H1 (cell line): Measurements from ENCODE around the gene SBF1. TPM values are rescaled to one million over a fixed set of nuclear protein-coding genes. Genes with fewer than 3 reads are reported as not detected.
A peak's percentile ranks its signal among the peaks of the same experiment; 100 is the strongest.

Experiments used
- CTCF ChIA-PET: fragments of 300-600 bp; sonication (Branson Sonifier 250); formaldehyde crosslinking; loops from one replicate; lab custom pipeline; 2021; ENCODE audit not compliant: partially characterized antibody; lab: Charles Lee
- POLR2A ChIA-PET: fragments of 300-600 bp; sonication (Branson Sonifier 250); formaldehyde crosslinking; loops from one replicate; lab custom pipeline; 2021; ENCODE audit warnings: inconsistent platforms; ENCODE audit not compliant: partially characterized antibody; lab: Charles Lee
- DNase-seq, 2 experiments: peaks; one replicate each; pipeline versions ENCODE4 v3.0.0 to v3.0.0-alpha.2; 2010 to 2022; ENCODE audit warnings: low spot score in 2 of 2, low read depth in 1 of 2, mixed read lengths in 1 of 2
- FAIRE-seq: peaks from 2 replicates; lab custom pipeline; 2011; peaks lifted over from hg19 to GRCh38; lab: Jason Lieb, UNC
- H2AFZ ChIP-seq: 2 replicates; pipeline ENCODE4 v1.8.1; 2012; ENCODE audit warnings: low read length, inconsistent platforms
- H2AK5ac ChIP-seq: 2 replicates; pipeline ENCODE4 v1.6.1; 2013; ENCODE audit warnings: low read depth, low read length
- H2BK120ac ChIP-seq: replicated peaks from 2 replicates; pipeline ENCODE3; 2013; ENCODE audit warnings: low read depth, low read length, inconsistent platforms
- H2BK12ac ChIP-seq: 2 replicates; pipeline ENCODE4 v1.6.1; 2013; ENCODE audit warnings: low read depth, low read length
- H2BK15ac ChIP-seq: 2 replicates; pipeline ENCODE4 v1.6.1; 2013; ENCODE audit warnings: low read length
- H2BK20ac ChIP-seq: 2 replicates; pipeline ENCODE4 v1.6.1; 2013; ENCODE audit warnings: low read length
- H2BK5ac ChIP-seq: 2 replicates; pipeline ENCODE4 v1.6.1; 2013; ENCODE audit warnings: low read depth, low read length
- H3K14ac ChIP-seq: 2 replicates; pipeline ENCODE4 v1.6.1; 2013; ENCODE audit warnings: inconsistent platforms; ENCODE audit not compliant: insufficient read length
- H3K18ac ChIP-seq: 2 replicates; pipeline ENCODE4 v1.6.1; 2013; ENCODE audit warnings: low read length; ENCODE audit errors: extremely low read depth
- H3K23ac ChIP-seq: 2 replicates; pipeline ENCODE4 v1.6.1; 2013; ENCODE audit warnings: inconsistent platforms; ENCODE audit not compliant: insufficient read length
- H3K23me2 ChIP-seq: 2 replicates; pipeline ENCODE4 v1.6.1; 2013; ENCODE audit warnings: low read depth, low read length
- H3K27ac ChIP-seq: 2 replicates; pipeline ENCODE4 v1.6.1; 2011; ENCODE audit warnings: low read depth, low read length, inconsistent platforms
- H3K27me3 ChIP-seq, 4 experiments: replicated peaks in 1 of 4; 1 replicate in 1 of 4; 2 replicates in 3 of 4; pipeline versions ENCODE4 v1.6.1 to v1.8.1; 2011 to 2013; ENCODE audit warnings: low read length in 3 of 4, mild to moderate bottlenecking in 3 of 4, inconsistent platforms in 2 of 4, mixed read lengths in 2 of 4, moderate library complexity in 1 of 4; ENCODE audit not compliant: control insufficient read depth in 3 of 4, insufficient read depth in 3 of 4; ENCODE audit errors: extremely low read depth in 1 of 4
- H3K36me3 ChIP-seq, 4 experiments: 2 replicates each; pipeline versions ENCODE4 v1.6.1 to v1.8.1; 2011 to 2013; ENCODE audit warnings: mild to moderate bottlenecking in 4 of 4, low read length in 3 of 4, moderate library complexity in 2 of 4, control low read depth in 1 of 4, inconsistent platforms in 1 of 4; ENCODE audit not compliant: insufficient read depth in 4 of 4, control insufficient read depth in 2 of 4
- H3K4ac ChIP-seq: replicated peaks from 2 replicates; pipeline ENCODE3; 2013; ENCODE audit warnings: low read length, low read depth, mixed read lengths, inconsistent platforms; ENCODE audit not compliant: insufficient read length
- H3K4me1 ChIP-seq, 4 experiments: replicated peaks in 1 of 4; 1 replicate in 1 of 4; 2 replicates in 3 of 4; pipeline versions ENCODE4 v1.6.1 to v1.8.1; 2011 to 2013; ENCODE audit warnings: low read length in 3 of 4, inconsistent platforms in 2 of 4, mixed read lengths in 1 of 4; ENCODE audit not compliant: insufficient read depth in 4 of 4, control insufficient read depth in 3 of 4
- H3K4me2 ChIP-seq, 2 experiments: 2 replicates each; pipeline versions ENCODE4 v1.6.1 to v1.8.1; 2011 to 2013; ENCODE audit warnings: low read depth in 2 of 2, low read length in 2 of 2, control low read depth in 1 of 2, inconsistent platforms in 1 of 2, mild to moderate bottlenecking in 1 of 2; ENCODE audit not compliant: insufficient read depth in 1 of 2
- H3K4me3 ChIP-seq, 4 experiments: fragments of 200-600, 300-600 bp in 1 of 4; sonication (generic), shearing (Covaris generic), sonication (Bioruptor Twin) in 1 of 4; 2 replicates each; pipeline versions ENCODE4 v1.5.1 to v1.8.1; 2011 to 2016; ENCODE audit warnings: low read length in 4 of 4, low read depth in 3 of 4, control low read depth in 2 of 4, inconsistent platforms in 2 of 4, mild to moderate bottlenecking in 2 of 4, mixed read lengths in 1 of 4, moderate library complexity in 1 of 4; ENCODE audit not compliant: insufficient read depth in 2 of 4; ENCODE audit errors: extremely low read depth in 1 of 4
- H3K56ac ChIP-seq: replicated peaks from 2 replicates; pipeline ENCODE3; 2013; ENCODE audit warnings: low read depth, mild to moderate bottlenecking, mixed read lengths, low read length, inconsistent platforms; ENCODE audit not compliant: insufficient read length
- H3K79me1 ChIP-seq: 2 replicates; pipeline ENCODE4 v1.6.1; 2013; ENCODE audit warnings: low read depth, low read length, control low read depth
- H3K79me2 ChIP-seq, 2 experiments: 2 replicates each; pipeline versions ENCODE4 v1.6.1 to v1.8.1; 2012 to 2013; ENCODE audit warnings: low read length in 2 of 2, mild to moderate bottlenecking in 2 of 2, inconsistent platforms in 1 of 2; ENCODE audit not compliant: insufficient read depth in 2 of 2, control insufficient read depth in 1 of 2
- H3K9ac ChIP-seq, 4 experiments: replicated peaks in 1 of 4; 1 replicate in 1 of 4; 2 replicates in 3 of 4; pipeline versions ENCODE4 v1.6.1 to v1.8.1; 2011 to 2013; ENCODE audit warnings: low read depth in 3 of 4, low read length in 3 of 4, control low read depth in 2 of 4, mild to moderate bottlenecking in 2 of 4, moderate library complexity in 2 of 4, inconsistent platforms in 1 of 4; ENCODE audit errors: extremely low read depth in 1 of 4
- H3K9me3 ChIP-seq, 2 experiments: 2 replicates each; pipeline versions ENCODE4 v1.6.1 to v1.8.1; 2012 to 2013; ENCODE audit warnings: mild to moderate bottlenecking in 2 of 2, moderate library complexity in 2 of 2, control low read depth in 1 of 2, inconsistent platforms in 1 of 2, low read depth in 1 of 2, low read length in 1 of 2, mixed read lengths in 1 of 2; ENCODE audit not compliant: insufficient read depth in 2 of 2
- H4K20me1 ChIP-seq, 2 experiments: replicated peaks in 1 of 2; 2 replicates each; pipeline versions ENCODE3 to v1.8.1; 2011 to 2013; ENCODE audit warnings: inconsistent platforms in 2 of 2, low read length in 2 of 2, mild to moderate bottlenecking in 1 of 2; ENCODE audit not compliant: insufficient read depth in 2 of 2, control insufficient read depth in 1 of 2
- H4K5ac ChIP-seq: 2 replicates; pipeline ENCODE4 v1.6.1; 2013; ENCODE audit warnings: low read length, low read depth, mixed read lengths, inconsistent platforms; ENCODE audit not compliant: insufficient read length
- H4K8ac ChIP-seq: 2 replicates; pipeline ENCODE4 v1.8.0; 2013; ENCODE audit warnings: mild to moderate bottlenecking, moderate library complexity, low read length, inconsistent platforms; ENCODE audit not compliant: insufficient read depth; ENCODE audit errors: extremely low read depth
- H4K91ac ChIP-seq: replicated peaks from 2 replicates; pipeline ENCODE3; 2013; ENCODE audit warnings: low read length, mixed read lengths, inconsistent platforms; ENCODE audit not compliant: insufficient read length
- ATF3 ChIP-seq: IDR thresholded peaks from 2 replicates; pipeline ENCODE4 v1.6.1; 2011; ENCODE audit warnings: low read depth, mild to moderate bottlenecking, low read length; ENCODE audit not compliant: insufficient read depth
- BRCA1 ChIP-seq: IDR thresholded peaks from 2 replicates; pipeline ENCODE4 v1.6.1; 2012; ENCODE audit warnings: low read depth, low read length, improper control_type of control experiment
- CBX8 ChIP-seq: fragments of 300-800, 300-1000 bp; sonication (generic); IDR thresholded peaks from 2 replicates; pipeline ENCODE4 v1.7.1; 2016; ENCODE audit warnings: low read depth, low read length, borderline replicate concordance
- EGR1 ChIP-seq: IDR thresholded peaks from 2 replicates; pipeline ENCODE4 v1.6.1; 2011; ENCODE audit warnings: low read depth, low read length, borderline replicate concordance
- EZH2 ChIP-seq: fragments of 200-600 bp; sonication (generic); IDR thresholded peaks from 2 replicates; pipeline ENCODE4 v1.7.1; 2012; ENCODE audit warnings: low read depth, mild to moderate bottlenecking, moderate library complexity, low read length, inconsistent platforms; ENCODE audit not compliant: severe bottlenecking
- JUN ChIP-seq: IDR thresholded peaks from 2 replicates; pipeline ENCODE4 v1.6.1; 2011; ENCODE audit warnings: low read depth, mild to moderate bottlenecking, improper control_type of control experiment, low read length
- RAD21 ChIP-seq, 2 experiments: IDR thresholded peaks in 1 of 2; conservative IDR thresholded peaks in 1 of 2; 2 replicates each; pipeline ENCODE4 v1.6.1; 2011; ENCODE audit warnings: low read depth in 2 of 2, low read length in 2 of 2, improper control_type of control experiment in 1 of 2, inconsistent platforms in 1 of 2, mild to moderate bottlenecking in 1 of 2, moderate library complexity in 1 of 2
- SP1 ChIP-seq: IDR thresholded peaks from 2 replicates; pipeline ENCODE4 v1.6.1; 2011; ENCODE audit warnings: low read depth, low read length
- SP4 ChIP-seq: IDR thresholded peaks from 2 replicates; pipeline ENCODE4 v1.6.1; 2012; ENCODE audit warnings: low read length, inconsistent platforms
- SUZ12 ChIP-seq: fragments of 200-600 bp; sonication (generic); IDR thresholded peaks from 2 replicates; pipeline ENCODE4 v1.6.1; 2012; ENCODE audit warnings: mild to moderate bottlenecking, inconsistent platforms, low read length, moderate library complexity, mixed read lengths
- WGBS, 2 experiments: shearing (Covaris generic) in 1 of 2; methylation state at CpG; one replicate each; pipeline versions ENCODE4 v1.1.6 to v1.1.7; 2013 to 2015; ENCODE audit warnings: low lambda C conversion rate in 2 of 2, mixed read lengths in 2 of 2, inconsistent platforms in 1 of 2, low coverage in 1 of 2, missing lambda C conversion rate in 1 of 2; ENCODE audit not compliant: insufficient replicate concordance in 2 of 2, insufficient coverage in 1 of 2, insufficient read length in 1 of 2; ENCODE audit errors: extremely low coverage in 1 of 2, missing lambda C conversion rate in 1 of 2; 5-methylcytosine and 5-hydroxymethylcytosine counted together
- polyA plus RNA-seq, 7 experiments: library from polyadenylated mRNA; depleted of rRNA in 3 of 7; stranded (reverse) in 5 of 7; unstranded in 2 of 7; fragments of >200 nt in 5 of 7; fragments of 200-250 nt in 2 of 7; gene quantifications; 1 replicate in 5 of 7; 2 replicates in 1 of 7; 4 replicates in 1 of 7; pipeline versions ENCODE4 v1.2.1 to v1.2.3, GENCODE V29; 2011 to 2013; ENCODE audit warnings: missing spikeins in 2 of 7, mixed read lengths in 2 of 7
- total RNA-seq: library from RNA; stranded (reverse); fragmentation: NEBNext Ultra II Directional; extraction: Animal tissue kit (Norgen Biotek cat#: 25700); gene quantifications from 2 replicates; pipeline ENCODE4 v1.2.1, GENCODE V29; 2021

Gene SBF1
- total and polyA plus RNA-seq, 2 of the 8 experiments (the other 6 are each of a cell fraction or from before 2014, with no cell fraction given): 29.1 to 71.5 TPM

- WGBS, 2 experiments: 4% methylated on average over 50 of the region's 76 CpGs; no CpG with 5 or more reads in 1 of the 2 experiments
- peak; percentile 89 to 99 for DNase-seq
- TF ChIP-seq SUZ12 (no peak), RAD21 (IDR thresholded peaks at IDR 0.05 in 1 of 2, conservative IDR thresholded peaks at IDR 0.05 in 1 of 2; ENCODE audit: low read depth in 2 of 2, low read length in 2 of 2) (no peak), BRCA1 (peak; percentile 13; the same call in 1 of the 2 replicates), EGR1 (peak; percentile 94), JUN (no peak), CBX8 (no peak), SP1 (peak; percentile 68; the same call in 1 of the 2 replicates), SP4 (no peak), EZH2 (no peak), ATF3 (peak; percentile 83)
Measured at GRCh38 chr22:50507991-50508884, 33.4 kb upstream of the SBF1 start, which contains the start of gene NCAPH2. TSS of gene NCAPH2 (plus strand) at chr22:50508224. CDS start at chr22:50508338, 114 bp downstream.

More at GRCh38 chr22:50507991-50508884, 33.4 kb upstream of the SBF1 start, which contains the start of gene NCAPH2:
- peak within 1 kb of the TSS; percentile 83 to 100 (median 90) for H3K4me3 ChIP-seq
- H3K27me3 ChIP-seq: no peaks in the 10 kb centered on the region
- H2AFZ ChIP-seq: peak within 1 kb of the TSS; percentile 98; the same call in 1 of the 2 replicates
- no peak for FAIRE-seq
- no peak within 1 kb of the TSS for H2AK5ac ChIP-seq
- no peak within 1 kb of the TSS for H3K14ac ChIP-seq
- H3K23me2 ChIP-seq: peaks cover 11% of the 10 kb centered on the region; the same call in 1 of the 2 replicates
- H4K5ac ChIP-seq: peak within 1 kb of the TSS; percentile 99
- CTCF ChIA-PET: interaction anchor here (0.6 to 2.7 kb wide), 6 partner anchors 11 to 94 kb away, joined by 3 to 22 read pairs (median 4); partner anchors contain the start of gene SCO2
- peak within 1 kb of the TSS; percentile 73 to 96 for H3K4me2 ChIP-seq
- H3K36me3 ChIP-seq: peaks cover 0 to 15% (median 0%) of the 10 kb centered on the region in 4 experiments; a peak in 3 of 8 replicates
- H3K4ac ChIP-seq: no peak within 1 kb of the TSS
- peak within 1 kb of the TSS; percentile 99 for H3K27ac ChIP-seq
- no peak within 1 kb of the TSS for H2BK120ac ChIP-seq
- H4K20me1 ChIP-seq: peaks cover 3 to 24% of the 10 kb centered on the region in 2 experiments
- H2BK5ac ChIP-seq: peak within 1 kb of the TSS; percentile 98
- H4K8ac ChIP-seq: peak within 1 kb of the TSS; percentile 100; the same call in 1 of the 2 replicates
- no peak within 1 kb of the TSS for H3K23ac ChIP-seq
- peaks cover 2 to 8% (median 5%) of the 10 kb centered on the region in 4 experiments for H3K4me1 ChIP-seq
- no peak within 1 kb of the TSS for H2BK12ac ChIP-seq
- H3K56ac ChIP-seq: peak within 1 kb of the TSS; percentile 77
- H4K91ac ChIP-seq: peak within 1 kb of the TSS; percentile 96
- POLR2A ChIA-PET: interaction anchor here (0.7 to 3.5 kb wide), 15 partner anchors 9 to 64 kb away, joined by 3 to 32 read pairs (median 4); partner anchors contain the start of gene SCO2
- peaks cover 15% of the 10 kb centered on the region; the same call in 1 of the 2 replicates for H3K79me1 ChIP-seq
- H3K79me2 ChIP-seq: peaks cover 0 to 31% of the 10 kb centered on the region in 2 experiments; a peak in 3 of 4 replicates
- no peak within 1 kb of the TSS for H2BK20ac ChIP-seq
- H3K9me3 ChIP-seq: no peaks in the 10 kb centered on the region
- no peak within 1 kb of the TSS; the same call in 1 of the 2 replicates for H2BK15ac ChIP-seq
- peak within 1 kb of the TSS; percentile 92 to 98 (median 94) for H3K9ac ChIP-seq
- peak within 1 kb of the TSS; percentile 95 for H3K18ac ChIP-seq
